ENCODE data around the gene LYSET.
"Not testable (repeated sequence)": the region's sequence is repeated elsewhere in the genome, so short reads cannot be mapped to it uniquely, and the experiment has no call there.

DNA sequence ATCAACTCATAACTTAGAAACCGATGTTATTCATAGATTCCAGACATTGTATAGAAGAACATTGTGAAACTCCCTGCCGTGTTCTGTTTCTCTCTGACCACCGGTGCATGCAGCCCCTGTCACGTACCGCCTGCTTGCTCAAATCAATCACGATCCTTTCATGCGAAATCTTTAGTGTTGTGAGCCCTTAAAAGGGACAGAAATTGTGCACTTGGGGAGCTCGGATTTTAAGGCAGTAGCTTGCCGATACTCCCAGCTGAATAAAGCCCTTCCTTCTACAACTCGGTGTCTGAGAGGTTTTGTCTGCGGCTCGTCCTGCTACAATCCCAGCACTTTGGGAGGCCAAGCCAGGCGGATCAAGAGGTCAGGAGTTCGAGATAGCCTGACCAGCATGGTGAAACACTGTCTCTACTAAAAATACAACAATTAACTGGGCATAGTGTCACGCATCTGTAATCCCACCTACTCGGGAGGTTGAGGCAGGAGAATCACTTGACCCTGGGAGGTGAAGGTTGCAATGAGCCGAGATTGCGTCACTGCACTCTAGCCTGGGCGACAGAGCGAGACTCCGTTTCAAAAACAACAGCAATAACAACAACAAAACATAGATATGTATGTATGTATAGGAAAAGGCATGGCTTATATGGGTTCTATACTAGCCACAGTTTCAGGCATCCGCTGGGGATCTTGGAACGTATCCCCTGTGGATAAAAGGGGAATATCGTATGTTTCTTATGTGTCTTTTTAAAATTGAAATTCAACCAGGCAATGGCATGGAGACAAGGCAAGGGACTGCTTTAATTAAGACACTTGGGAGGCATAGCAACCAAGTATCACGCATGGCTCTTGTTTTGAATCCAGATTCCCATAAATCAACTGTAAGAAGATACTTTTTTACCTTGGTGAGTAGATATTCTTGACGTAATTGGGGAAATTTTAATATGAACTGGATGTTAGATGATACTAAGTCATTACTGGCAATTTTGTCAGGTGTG lies 19.5 kb upstream of the LYSET start:
- not testable (repeated sequence) for TF ChIP-seq TAF1, POLR2A (IDR thresholded peaks at IDR 0.05; ENCODE audit: low read depth, low read length)
